Measurements from ENCODE around the gene DOCK10.

DOCK10 gene

DNA sequence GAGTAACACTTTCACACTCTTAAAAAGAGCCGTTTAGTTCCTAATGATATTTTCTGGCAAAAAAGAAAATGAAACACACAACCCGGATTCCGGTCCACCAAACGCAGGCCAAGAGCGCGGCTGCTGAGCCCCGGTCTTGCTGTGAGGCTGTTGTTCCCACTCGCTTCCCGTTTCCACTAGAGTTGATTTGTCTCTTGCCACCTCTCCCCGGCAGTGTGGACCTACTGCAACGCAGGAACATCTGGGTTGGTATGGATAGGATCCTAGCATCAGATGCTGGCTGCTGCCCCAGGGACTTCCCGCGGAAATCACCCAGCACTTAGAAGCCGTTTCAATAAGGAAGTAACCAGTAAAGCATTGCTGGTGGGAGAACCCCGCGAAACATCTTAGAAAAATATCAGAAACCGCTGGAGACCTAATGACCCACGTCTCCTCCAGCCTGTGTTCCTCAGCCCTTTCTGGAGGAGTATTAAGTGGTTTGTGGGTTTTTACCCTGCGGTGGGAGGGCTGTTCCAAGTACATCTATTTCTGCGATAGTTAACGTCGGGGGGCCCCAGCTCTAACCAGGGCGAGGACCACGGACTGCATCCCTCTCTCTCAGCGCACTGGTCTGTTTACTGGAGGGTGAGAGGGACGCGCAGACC lies 939 bp downstream of the DOCK10 start:
- peak; percentile 32 for DNase-seq (ENCODE audit: low read depth)

DNA sequence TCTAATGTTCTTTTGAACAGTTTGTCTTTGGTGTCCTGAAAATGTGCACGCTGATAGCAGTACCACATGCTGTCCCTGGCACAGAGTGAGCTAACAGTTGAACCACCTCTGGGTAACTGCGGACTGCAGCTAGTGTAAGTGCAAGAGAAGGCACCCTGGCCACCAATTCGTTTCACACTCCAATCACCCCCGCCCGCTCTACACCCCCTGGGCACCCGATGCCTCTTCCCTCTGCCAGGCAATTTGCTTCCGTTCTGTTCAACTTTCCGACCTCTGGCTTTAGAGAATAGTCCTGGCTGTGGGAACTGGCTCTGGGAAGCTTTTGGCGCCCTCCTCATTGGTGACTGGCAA lies 1.4 kb downstream of the DOCK10 start:
- DNase-seq (ENCODE audit: low read depth): no peak

DNA sequence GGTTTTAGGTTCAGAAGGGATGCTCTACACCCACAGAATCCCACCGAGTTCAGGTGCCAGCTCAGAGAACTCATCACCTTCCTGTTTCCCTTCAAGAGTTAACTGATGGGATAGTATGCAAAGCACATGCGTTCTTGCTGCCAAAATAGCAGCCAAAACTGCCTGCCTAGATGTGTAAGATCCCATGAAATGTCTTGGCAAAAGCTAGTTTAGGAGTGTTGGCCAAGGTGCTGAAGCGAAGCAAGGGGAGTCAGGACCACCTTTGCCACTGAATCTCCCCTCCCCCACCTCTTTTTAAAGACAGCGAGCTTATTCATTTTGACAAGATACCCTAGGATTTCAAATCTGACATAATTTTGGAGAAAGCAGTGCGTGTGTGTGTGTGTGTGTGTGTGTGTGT lies 2.1 kb downstream of the DOCK10 start:
- DNase-seq (ENCODE audit: low read depth): no peak

DNA sequence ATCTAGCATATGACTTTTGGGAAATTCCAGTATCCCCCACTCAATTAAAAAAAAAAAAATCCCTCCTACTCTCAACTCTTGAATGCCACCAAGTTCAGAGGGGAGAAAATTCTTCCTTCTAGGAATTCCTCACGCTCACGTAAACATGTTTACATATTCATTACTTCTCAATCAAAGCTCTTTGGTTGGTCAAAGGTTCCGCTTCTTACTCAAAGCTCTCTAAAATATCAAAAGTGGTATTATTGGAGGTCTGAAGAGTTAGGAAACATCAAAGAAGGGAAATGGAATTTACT lies 4.1 kb downstream of the DOCK10 start:
- DNase-seq (ENCODE audit: low read depth): no peak

DNA sequence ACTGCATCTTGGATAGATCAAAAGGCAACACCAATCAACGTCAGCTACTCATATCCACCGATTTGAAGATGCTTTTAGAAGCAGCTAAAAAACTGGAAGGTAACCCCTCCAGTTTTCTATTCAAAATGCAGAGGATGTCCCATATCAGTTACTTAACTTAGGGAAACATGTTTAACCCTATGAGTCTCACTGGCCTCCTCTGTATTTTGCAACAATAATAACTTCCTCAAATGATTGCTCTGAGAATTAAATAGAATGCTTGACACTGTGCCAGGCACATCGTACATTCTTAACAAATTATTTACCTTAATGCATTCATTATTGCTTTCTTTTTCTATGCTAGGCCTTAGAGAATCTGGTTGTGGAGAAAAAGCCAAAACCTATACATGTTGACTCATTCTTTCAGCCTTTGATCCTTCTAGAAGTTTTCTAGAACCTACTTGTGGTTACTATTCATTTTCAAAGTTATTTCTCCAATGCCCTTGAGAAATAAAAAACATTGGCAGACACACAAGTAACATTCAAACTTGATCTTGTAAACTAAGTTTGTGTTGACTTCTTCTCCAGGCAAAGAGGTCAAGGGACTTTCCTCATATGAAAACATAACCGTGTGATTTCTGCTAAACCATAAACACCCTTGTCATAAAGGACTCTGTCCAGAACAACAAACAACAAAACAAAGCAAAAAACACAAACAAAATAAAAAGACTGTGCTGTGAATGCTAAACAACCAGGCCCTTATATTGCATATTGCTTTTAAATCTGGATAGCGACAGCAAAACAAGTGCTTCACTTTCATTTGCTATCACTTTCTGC lies 4.6 kb downstream of the DOCK10 start:
- no peak for DNase-seq (ENCODE audit: low read depth)

DNA sequence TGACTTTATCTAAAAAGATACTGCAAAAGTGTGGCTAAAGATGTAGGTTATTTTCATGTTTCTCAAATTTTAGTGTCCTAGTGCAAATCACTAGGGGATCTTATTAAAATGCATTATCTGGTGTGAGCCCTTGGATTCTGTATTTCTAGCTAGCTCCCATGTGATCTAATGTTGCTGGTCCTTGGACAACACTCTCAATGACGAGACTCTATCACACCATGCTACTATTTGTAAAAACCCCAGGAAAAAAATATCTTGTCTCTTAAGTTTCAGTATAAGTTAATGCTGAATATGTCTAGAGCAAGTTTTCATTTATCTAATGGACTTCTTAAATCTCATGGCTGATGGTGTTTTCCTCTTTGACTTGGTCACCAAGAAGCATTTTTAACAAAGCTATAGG lies 5.8 kb downstream of the DOCK10 start:
- DNase-seq (ENCODE audit: low read depth): no peak

DNA sequence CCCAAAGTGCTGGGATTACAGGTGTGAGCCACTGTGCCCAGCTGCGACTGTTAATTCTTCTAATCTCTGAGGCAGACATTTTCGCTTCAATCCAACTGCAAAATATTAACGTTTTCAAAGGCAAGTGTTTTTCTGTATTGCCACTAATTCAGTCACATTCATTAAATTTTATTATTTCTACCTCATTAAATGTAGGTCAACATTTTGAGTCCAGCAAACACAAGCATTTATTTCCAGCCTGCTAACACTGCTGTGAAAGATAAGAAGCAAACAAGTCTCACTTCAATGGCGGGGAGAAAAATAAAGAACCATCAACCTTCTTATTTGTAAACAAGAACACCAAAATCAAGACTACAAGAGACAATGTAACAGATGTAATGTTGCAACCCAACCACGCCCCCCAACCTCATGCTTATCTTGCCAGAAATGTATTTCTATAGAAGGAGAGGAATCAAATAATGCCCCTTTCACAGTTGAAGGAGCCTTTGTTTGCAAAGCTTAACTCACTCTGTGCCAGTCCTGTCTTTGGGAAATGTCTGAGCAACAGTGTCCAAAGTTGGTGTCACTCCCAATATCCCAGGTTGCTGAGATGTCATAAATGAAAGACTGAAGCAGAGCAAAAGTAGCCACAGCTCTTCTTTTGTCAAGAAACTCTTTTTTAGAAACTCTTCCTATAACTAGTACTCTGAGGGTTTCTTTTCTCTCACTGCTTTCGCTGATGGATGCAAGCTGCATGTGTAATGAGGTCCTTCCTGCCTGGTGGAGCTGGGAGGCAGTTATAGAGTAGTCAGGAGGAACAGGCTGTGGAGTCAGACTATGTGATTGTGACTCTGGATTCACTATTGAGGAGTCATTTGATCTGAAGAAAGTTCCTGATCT lies 8.6 kb downstream of the DOCK10 start:
- no peak for DNase-seq (ENCODE audit: low read depth)

DNA sequence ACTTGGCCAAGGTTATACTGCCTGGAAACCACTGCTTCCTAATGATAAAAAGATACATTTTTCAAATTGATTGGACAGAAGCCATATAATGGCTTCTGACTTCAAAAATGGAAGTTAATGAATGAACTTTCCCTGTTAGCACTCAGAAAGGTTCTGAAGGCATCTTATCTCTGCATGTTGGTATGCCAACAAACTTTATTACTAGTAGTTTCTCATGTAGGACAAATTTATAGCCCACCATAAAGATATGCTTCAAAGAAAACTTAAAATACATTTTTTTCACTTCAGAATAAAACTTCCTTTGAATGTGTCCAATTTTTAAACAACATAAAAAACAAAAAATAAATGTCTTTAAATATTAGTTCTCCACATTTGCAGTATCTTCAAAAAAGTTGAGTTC lies 10.0 kb downstream of the DOCK10 start:
- DNase-seq (ENCODE audit: low read depth): no peak

DNA sequence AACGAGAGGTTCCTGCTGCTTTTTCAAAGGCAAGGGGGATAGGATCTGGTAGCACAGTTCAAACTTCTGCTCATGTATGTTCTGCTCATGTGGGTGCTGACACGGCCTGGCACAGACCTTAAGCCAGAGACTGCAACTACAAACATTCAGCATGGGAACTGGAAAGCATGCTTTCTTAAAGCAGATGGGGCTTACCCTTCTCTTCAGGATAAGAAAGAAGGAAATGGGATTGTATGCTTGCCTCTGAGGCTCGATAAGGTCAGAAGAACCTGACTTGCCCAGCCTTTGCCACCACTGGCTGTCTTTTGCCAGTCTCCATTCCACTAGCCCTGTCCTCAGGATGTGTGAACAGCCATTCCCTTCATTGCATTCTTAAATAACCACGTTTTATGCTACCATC lies 10.7 kb downstream of the DOCK10 start:
- no peak for DNase-seq (ENCODE audit: low read depth)

DNA sequence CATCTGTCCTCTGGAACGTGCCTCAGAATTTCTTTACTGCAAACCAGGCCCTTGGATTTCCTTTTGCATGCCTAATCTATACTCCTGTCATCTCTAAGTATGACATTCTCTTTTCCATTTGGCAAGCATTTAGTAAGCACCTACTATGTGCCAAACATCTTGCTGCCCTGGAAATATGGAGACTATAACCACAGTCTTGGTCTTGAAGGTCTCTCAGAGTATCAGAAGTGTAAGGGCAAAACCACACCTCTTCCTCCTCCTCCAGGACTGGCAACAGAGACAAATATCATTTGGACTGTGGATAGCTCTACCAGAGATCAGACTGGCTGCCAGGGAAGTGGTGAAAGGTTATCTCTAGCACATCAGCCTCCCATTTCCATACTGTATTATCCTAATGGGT lies 11.4 kb downstream of the DOCK10 start:
- DNase-seq (ENCODE audit: low read depth): no peak

DNA sequence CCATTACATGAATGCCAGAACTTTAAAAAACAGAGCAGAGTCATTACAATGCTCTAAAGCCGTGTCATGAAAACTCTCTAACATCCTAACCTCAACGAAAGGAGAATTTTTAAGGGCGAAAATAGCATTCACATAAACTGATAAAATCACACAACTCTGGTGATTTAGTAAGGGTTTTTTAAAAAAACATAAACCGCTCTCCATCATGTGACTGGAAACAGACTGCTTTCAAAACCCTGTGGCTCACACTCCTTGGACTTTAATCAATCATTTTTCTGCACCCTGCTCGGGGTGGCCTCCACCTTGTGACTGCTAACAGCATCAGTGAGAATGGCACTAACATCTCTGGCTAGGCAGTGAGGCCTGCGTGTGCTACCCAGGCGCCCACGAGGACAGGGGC lies 12.1 kb downstream of the DOCK10 start:
- no peak for DNase-seq (ENCODE audit: low read depth)

DNA sequence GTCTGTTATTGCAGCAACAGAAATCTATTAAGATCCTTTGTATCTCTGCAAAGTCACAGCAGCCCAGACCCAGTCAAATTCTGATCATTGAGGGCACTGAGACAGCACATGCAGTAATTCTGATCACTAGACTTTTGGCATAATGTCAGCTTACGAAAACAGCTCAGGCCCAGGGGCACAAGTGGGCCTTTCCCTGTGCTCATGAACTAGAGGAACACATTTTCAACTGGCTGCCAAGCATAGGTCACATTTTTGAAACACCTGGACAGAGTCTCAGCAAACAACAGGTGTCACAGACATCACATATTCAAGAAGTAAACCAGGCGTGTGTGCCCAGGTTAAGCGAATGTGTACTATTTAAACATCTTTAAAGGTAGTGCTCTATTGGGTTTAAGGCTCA lies 13.7 kb downstream of the DOCK10 start:
- DNase-seq (ENCODE audit: low read depth): no peak

DNA sequence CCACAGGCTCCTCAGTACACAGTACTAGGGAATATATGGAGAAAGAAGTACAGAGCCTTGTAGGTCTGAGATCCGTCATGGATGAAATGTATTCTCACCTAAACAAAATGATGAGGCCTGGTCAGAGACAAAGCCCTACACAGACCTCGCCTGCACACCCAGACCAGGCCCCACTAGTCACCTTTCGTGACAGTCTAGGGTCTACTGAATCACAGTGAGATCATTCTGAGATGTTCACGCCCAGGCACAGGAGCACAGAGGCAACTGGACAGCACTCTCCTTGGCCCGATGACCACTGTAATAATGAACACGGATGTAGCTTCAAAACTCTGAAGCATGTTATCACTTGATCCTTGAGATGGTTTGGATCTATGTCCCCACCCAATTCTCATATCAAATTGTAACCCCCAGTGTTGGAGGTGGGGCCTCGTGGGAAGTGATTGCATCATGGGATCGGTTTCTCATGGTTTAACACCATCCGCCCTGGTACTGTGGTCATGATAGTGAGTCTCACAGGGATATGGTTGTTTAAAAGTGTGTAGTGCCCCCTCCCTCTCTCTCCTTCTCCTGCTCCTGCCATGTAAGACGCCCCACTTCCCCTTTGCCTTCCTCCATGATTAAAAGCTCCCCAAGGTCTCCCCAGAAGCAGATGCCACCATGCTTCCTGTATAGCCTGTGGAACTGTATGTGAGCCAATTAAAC lies 15.1 kb downstream of the DOCK10 start:
- no peak for DNase-seq (ENCODE audit: low read depth)

DNA sequence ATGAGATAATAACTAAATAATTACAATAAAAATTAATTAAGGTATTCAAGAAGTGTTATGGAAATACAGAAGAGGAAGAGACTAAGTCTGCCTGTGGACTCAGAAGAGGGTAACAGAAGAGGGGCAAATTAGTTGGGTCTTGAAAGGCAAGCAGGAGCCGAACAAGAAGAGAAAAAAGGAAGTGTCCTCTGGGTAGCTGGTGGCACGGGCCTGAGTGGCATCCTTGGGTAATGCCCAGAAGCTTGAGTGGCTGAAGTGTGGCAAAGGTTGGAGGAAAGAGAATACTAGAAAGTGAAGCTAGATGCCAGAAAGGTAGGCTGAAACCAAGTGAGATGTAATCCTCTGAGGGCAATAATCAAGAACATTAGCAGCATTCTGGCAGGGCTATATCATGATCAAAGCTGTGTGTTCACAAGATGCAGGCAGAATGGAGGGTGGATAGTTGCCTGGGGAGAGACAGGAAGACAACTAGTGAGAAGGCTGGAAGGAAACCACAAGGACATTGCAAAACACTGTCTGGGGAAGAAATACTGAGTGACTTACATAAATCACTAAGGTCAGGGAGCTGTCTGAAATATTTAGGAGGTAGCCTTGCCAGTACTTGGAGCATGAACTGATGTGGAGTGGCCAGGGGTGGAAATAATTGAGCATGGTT lies 16.2 kb downstream of the DOCK10 start:
- no peak for DNase-seq (ENCODE audit: low read depth)

DNA sequence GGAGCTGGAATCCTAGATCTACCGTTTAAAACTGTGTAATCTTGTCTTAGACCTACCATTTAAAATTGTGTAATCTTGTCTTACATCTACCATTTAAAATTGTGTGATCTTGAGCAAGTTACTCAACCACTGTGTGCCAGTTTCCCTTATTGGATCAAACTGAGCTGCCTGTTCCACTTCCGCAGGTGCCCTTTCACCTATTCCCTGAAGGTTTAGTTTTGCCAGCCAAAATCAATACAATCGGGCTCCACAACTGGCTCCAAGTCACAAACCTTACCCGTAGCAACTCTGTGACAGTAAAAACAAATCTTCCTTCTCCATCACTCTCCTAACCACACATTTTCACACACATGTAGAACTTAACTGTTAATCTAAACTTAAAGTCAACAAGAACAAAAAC lies 20.1 kb downstream of the DOCK10 start:
- no peak for DNase-seq (ENCODE audit: low read depth)

DNA sequence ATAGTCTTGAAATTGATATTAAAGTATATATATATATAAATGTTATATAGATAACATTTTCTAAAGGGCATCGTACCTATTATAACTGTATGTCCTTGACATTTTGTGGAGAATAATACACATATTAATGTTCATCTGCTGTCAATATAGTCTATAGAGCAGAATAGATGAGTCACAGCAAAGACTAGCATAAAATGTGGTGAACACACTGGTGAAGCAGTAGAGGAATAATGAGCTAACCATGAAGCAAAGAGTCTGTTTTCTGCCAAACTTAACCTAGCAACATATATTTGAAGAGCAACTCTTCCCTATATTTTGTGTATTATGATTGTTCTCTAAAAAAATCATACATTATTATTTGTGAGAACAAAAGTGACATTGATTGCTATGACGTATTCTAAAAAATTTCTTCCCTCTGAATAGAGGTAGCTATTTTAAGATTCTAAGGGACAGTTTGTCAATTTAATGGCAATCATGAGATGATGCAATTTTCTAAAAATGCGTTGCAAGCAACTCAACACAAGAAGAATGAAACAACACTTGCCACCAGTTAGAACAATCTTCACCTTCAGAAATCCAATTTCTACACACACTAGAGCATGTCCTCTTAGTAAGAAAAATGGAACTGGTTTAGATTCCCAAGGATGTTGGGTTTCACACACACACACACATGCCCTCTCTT lies 22.0 kb downstream of the DOCK10 start:
- DNase-seq (ENCODE audit: low read depth): no peak

DNA sequence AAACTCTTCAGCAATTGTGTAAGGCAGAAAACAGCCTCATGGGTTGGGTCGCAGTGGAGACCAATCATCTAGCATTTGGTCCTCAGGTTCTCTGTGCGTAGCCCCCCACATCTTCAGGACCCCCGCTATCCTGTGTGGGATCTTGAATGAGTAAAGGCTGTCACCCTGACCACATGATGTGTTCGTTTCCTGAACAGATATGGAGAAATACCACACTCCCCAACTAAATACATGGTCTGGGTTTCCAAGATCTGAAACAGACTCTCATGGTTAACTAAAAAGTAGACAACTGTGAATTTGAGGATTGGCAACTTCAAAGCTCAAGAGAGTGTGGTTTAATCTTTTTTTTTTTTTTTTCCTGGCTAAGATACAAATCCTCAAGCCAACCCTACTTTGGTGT lies 23.2 kb downstream of the DOCK10 start:
- no peak for DNase-seq (ENCODE audit: low read depth)

DNA sequence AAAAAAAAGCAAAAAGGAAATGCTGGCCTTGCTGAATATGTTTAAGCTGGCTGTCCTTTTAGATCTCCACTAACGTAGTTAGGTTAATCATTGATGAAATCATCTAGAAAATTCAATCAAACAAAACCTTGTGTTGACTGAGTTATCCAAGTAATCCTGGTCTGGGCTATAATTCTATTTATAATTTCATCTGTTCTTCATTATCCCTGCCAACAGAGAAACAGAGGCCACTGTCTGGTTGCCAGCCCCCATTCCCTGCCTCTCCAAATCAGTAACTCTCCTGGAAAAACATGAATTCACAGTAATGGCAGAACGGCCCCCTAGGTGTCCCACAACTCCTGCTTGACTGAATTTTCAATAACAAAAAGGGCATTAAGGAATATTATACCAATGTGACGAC lies 24.6 kb downstream of the DOCK10 start:
- DNase-seq (ENCODE audit: low read depth): no peak

DNA sequence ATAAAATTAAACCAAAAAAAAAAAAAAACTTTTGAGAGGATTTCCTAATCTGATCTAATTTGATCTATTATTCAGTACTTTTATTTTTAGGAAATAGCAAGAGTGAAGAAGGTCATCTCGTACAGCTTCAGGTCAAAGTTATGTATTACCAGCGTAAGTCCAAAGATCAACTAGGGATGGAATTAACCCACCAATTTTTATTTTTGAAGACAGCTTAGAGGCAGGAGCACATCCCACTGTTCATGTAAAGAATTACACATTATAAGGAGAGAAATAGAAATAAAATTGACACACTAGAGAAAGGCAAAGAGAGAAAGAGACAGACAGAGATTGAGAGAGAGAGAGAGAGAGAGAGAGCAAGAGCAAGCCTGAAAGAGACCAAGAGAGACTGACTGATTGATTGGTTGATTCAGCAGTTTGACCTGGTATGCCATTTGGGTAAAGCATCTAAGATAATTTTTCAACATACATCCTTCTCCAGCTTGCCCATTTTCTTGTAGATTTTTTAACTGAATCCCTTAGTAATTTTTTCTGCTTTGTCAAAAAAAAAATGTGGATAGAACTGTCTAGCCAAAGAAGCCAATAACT lies 25.1 kb downstream of the DOCK10 start:
- DNase-seq (ENCODE audit: low read depth): no peak

DNA sequence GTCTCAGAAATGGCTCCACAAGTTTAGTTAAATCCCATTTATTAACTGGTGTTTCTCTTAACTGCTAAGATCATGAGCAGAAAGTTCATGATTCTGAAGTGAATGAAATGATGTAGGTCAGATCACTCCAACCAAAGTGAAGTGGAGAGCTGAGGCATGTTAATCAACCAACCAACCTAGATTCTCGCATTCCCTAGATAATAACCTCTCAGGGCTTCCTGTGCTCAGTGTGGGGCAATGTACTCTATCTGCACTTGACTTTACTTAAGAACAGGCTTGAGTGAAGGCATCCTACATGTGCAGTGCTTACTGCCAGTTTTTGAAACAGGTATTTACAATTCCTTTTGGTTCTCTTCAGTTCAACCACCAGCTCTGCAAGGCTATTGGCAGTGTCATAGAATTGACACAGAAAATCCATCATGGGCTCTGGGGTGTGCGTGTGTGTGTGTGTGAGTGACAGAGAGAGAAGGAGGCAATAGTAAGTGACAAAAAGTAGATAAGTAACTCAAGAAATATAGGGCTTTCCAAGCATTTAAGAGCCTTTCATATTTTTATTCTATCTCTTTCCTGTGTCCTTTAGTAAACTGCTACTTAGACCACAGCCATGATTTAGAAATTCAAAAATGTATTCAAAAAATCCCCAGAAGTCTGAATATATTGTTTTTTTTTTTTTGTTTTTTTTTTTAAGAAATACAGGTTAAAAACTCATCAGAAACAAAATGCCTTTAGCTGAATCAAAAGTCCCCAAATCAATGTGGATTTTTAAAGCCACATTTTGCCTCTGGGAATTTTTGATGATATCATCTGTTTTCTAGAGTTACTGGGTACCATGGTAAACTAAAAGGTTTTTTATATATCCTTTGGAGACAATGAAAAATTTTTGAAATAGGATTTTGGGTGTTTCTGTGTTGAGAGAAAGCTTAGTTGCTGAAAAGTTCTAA lies 28.6 kb downstream of the DOCK10 start:
- no peak for DNase-seq (ENCODE audit: low read depth)
